Activated naive CD4-positive, alpha-beta T cell treated with anti-CD3 and anti-CD28 coated beads, Interleukin-2, amount 10 ng/mL, durations not matched to agents 7 days and 5 days (primary cell): ENCODE results near the gene UBC.
"Not testable (repeated sequence)": the region's sequence is repeated elsewhere in the genome, so short reads cannot be mapped to it uniquely, and the experiment has no call there.

Experiments
- CTCF ChIA-PET: fragments of 350-600 bp; sonication (Branson Sonifier 250); formaldehyde crosslinking; loops from one replicate; lab custom pipeline; 2021; ENCODE audit warnings: antibody characterized with exemption; lab: Charles Lee
- DNase-seq: peaks from one replicate; pipeline ENCODE4 v3.0.0-alpha.2; 2020
- H3K27ac Mint-ChIP-seq: one replicate; pipeline ENCODE4 v1.8.0; 2021; ENCODE audit warnings: mild to moderate bottlenecking, moderate library complexity, mixed read lengths
- H3K27me3 Mint-ChIP-seq: one replicate; pipeline ENCODE4 v1.8.0; 2021; ENCODE audit warnings: mild to moderate bottlenecking, mixed read lengths
- H3K36me3 Mint-ChIP-seq: one replicate; pipeline ENCODE4 v1.8.0; 2021; ENCODE audit warnings: mixed read lengths
- H3K4me1 Mint-ChIP-seq: one replicate; pipeline ENCODE4 v1.8.0; 2021; ENCODE audit warnings: mixed read lengths
- H3K4me3 Mint-ChIP-seq: one replicate; pipeline ENCODE4 v1.8.0; 2021; ENCODE audit warnings: mild to moderate bottlenecking, moderate library complexity, mixed read lengths
- H3K9me3 Mint-ChIP-seq: one replicate; pipeline ENCODE4 v1.8.0; 2021; ENCODE audit warnings: mixed read lengths

UBC gene

GRCh38 chr12:124901003-124901402 lies 13.4 kb downstream of the UBC start:
- CTCF ChIA-PET: interaction anchor here (1.6 to 2.1 kb wide), 2 partner anchors 9 to 39 kb away, joined by 4 to 10 read pairs; no protein-coding TSS in a partner anchor
- no peak overlapping the region for H3K27ac Mint-ChIP-seq

DNA sequence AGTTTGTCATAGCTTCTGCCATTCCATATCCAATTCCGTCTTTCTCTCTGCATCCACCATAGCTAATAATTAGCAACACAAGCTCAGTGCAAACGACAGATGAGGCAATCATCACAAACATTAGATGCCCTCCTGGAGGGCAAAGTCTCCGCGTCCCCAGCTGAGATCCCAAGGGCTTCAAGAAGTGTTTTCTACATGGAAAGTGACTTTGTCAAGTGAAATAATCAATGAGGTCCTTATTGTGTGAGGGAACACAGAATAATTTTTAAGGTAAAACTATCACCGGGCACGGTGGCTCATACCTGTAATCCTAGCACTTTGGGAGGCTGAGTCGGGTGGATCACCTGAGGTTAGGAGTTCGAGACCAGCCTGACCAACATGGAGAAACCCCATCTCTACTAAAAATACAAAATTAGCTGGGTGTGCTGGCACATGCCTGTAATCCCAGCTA lies 14.1 kb downstream of the UBC start:
- CTCF ChIA-PET: interaction anchor here (1.6 to 2.1 kb wide), 2 partner anchors 10 to 40 kb away, joined by 4 to 10 read pairs; no protein-coding TSS in a partner anchor
- H3K9me3 Mint-ChIP-seq, H3K4me3 Mint-ChIP-seq, DNase-seq, H3K27ac Mint-ChIP-seq, H3K36me3 Mint-ChIP-seq: not testable (repeated sequence)
- Mint-ChIP-seq H3K27me3 (peaks cover 42% of the 10 kb centered on the region), H3K4me1 (peaks cover 18% of the 10 kb centered on the region)

More at GRCh38 chr12:124901003-124901402, 13.4 kb downstream of the UBC start:
- Mint-ChIP-seq H3K27me3 (peaks cover 41% of the 10 kb centered on the region), H3K9me3 (no peaks in the 10 kb centered on the region), H3K4me3 (no peak overlapping the region), H3K36me3 (no peaks in the 10 kb centered on the region), H3K4me1 (peaks cover 21% of the 10 kb centered on the region)
- DNase-seq: no peak

GRCh38 chr12:124898923-124899294 lies 15.5 kb downstream of the UBC start:
- Mint-ChIP-seq H3K4me1 (peaks cover 14% of the 10 kb centered on the region), H3K27me3 (peaks cover 40% of the 10 kb centered on the region), H3K27ac (peak overlapping the region; percentile 11), H3K9me3 (no peaks in the 10 kb centered on the region), H3K4me3 (no peak overlapping the region), H3K36me3 (no peaks in the 10 kb centered on the region)
- CTCF ChIA-PET: interaction anchor here (2.1 kb wide), 1 partner anchor 41 kb away, joined by 10 read pairs; no protein-coding TSS in a partner anchor
- DNase-seq: no peak

DNA sequence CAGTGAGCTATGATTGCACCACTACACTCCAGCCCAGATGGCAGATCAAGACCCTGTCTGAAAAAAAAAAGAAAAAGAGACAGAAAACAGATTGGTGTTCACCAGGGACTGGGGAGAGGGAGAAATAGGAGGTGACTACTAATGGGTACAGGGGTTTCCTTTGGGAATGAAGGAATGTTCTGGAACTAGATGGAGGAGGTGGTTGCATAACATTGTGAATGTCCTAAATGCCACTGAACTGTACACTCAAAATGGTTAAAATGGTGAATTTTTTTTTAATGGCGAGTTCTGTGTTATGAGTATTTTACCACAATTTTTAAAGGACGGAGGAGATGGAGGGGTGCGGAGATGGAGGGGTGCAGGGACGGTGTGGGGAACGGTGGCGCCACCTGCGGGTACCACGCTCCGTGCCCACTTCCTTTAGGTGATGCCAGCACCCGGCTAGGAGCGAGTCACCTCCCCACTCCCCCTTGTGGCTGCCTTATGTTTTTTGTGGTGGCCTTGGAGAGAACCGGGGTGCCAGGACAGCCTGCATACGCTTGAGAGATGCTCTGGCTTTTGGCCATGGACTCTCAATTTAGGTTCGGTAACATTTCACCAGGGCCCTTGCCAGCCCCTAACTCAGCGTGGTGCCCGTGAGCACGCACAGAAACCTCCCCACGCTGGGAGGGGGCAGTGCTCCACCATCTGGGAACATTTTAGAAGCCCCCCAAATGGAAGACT lies 16.1 kb downstream of the UBC start:
- H3K27ac Mint-ChIP-seq: peak overlapping the region; percentile 11
- DNase-seq: peak; percentile 79
- H3K36me3 Mint-ChIP-seq: no peaks in the 10 kb centered on the region
- CTCF ChIA-PET: interaction anchor here (1.0 kb wide), 1 partner anchor 9 kb away, joined by 3 read pairs; no protein-coding TSS in a partner anchor
- peak overlapping the region; percentile 28 for H3K4me3 Mint-ChIP-seq
- H3K4me1 Mint-ChIP-seq: peaks cover 14% of the 10 kb centered on the region
- no peaks in the 10 kb centered on the region for H3K9me3 Mint-ChIP-seq
- peaks cover 40% of the 10 kb centered on the region for H3K27me3 Mint-ChIP-seq

- H3K36me3 Mint-ChIP-seq: no peaks in the 10 kb centered on the region
- H3K4me3 Mint-ChIP-seq: no peak overlapping the region
- CTCF ChIA-PET: interaction anchor here (1.6 kb wide), 1 partner anchor 10 kb away, joined by 3 read pairs; no protein-coding TSS in a partner anchor
- H3K27ac Mint-ChIP-seq: no peak overlapping the region
- peaks cover 40% of the 10 kb centered on the region for H3K27me3 Mint-ChIP-seq
- H3K4me1 Mint-ChIP-seq: peaks cover 14% of the 10 kb centered on the region
- DNase-seq: no peak
- no peaks in the 10 kb centered on the region for H3K9me3 Mint-ChIP-seq
Observed at GRCh38 chr12:124896461-124896860, 18.0 kb downstream of the UBC start.

DNA sequence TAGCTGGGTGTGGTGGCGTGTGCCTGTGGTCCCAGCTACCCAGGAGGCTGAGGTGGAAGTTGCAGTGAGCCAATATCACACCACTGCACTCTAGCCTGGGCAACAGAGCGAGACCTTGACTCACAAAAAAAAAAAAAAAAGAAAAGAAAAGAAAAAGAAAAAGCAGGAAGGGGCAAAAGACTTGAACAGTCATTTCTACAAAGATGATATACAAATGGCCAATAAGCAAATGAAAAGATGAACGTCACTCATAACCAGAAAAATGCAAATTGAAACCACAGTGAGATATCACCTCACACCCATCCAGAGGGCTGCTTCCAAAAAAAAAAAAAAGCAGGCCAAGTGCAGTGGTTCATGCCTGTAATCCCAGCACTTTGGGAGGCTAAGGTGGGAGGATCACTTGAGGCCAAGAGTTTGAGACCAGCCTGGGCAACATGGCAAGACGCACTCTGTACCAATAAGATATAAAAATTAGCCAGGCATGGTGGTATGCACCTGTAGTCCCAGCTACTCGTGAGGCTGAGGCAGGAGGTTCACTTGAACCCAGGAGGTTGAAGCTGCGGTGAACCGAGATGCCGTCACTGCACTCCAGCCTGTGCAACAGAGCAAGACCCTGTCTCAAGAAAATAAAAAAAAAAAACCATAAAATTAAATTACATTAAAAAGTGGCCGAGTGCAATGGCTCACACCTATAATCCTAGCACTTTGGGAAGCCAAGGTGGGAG lies 20.5 kb downstream of the UBC start:
- Mint-ChIP-seq H3K4me1 (peaks cover 12% of the 10 kb centered on the region), H3K4me3 (no peak overlapping the region), H3K27ac (no peak overlapping the region), H3K9me3 (no peaks in the 10 kb centered on the region), H3K36me3 (no peaks in the 10 kb centered on the region), H3K27me3 (peaks cover 26% of the 10 kb centered on the region)
- no peak for DNase-seq
- CTCF ChIA-PET: interaction anchor here (0.9 kb wide), 1 partner anchor 8 kb away, joined by 3 read pairs; no protein-coding TSS in a partner anchor

GRCh38 chr12:124888260-124888659 lies 26.2 kb downstream of the UBC start:
- no peak for DNase-seq
- CTCF ChIA-PET: no interaction called here
- Mint-ChIP-seq H3K27ac (no peak overlapping the region), H3K27me3 (no peaks in the 10 kb centered on the region), H3K9me3 (no peaks in the 10 kb centered on the region), H3K4me1 (peaks cover 3% of the 10 kb centered on the region), H3K4me3 (no peak overlapping the region), H3K36me3 (no peaks in the 10 kb centered on the region)

- DNase-seq, H3K27me3 Mint-ChIP-seq, H3K27ac Mint-ChIP-seq, H3K4me1 Mint-ChIP-seq, H3K4me3 Mint-ChIP-seq, CTCF ChIA-PET, H3K9me3 Mint-ChIP-seq, H3K36me3 Mint-ChIP-seq: not testable (repeated sequence)
Observed at GRCh38 chr12:124887766-124888165, 26.7 kb downstream of the UBC start.

GRCh38 chr12:124884587-124885438 lies 29.6 kb downstream of the UBC start:
- Mint-ChIP-seq H3K9me3 (no peaks in the 10 kb centered on the region), H3K36me3 (no peaks in the 10 kb centered on the region), H3K4me1 (peaks cover 13% of the 10 kb centered on the region), H3K27ac (no peak overlapping the region), H3K27me3 (peaks cover 10% of the 10 kb centered on the region), H3K4me3 (no peak overlapping the region)
- no peak for DNase-seq
- CTCF ChIA-PET: interaction anchor here (1.2 kb wide), 1 partner anchor 22 kb away, joined by 5 read pairs; no protein-coding TSS in a partner anchor

- CTCF ChIA-PET: no interaction called here
- no peaks in the 10 kb centered on the region for H3K9me3 Mint-ChIP-seq
- peaks cover 13% of the 10 kb centered on the region for H3K4me1 Mint-ChIP-seq
- peaks cover 15% of the 10 kb centered on the region for H3K27me3 Mint-ChIP-seq
- no peak overlapping the region for H3K27ac Mint-ChIP-seq
- no peaks in the 10 kb centered on the region for H3K36me3 Mint-ChIP-seq
- no peak for DNase-seq
- H3K4me3 Mint-ChIP-seq: no peak overlapping the region
Observed at GRCh38 chr12:124883263-124884130, 31.0 kb downstream of the UBC start.

DNA sequence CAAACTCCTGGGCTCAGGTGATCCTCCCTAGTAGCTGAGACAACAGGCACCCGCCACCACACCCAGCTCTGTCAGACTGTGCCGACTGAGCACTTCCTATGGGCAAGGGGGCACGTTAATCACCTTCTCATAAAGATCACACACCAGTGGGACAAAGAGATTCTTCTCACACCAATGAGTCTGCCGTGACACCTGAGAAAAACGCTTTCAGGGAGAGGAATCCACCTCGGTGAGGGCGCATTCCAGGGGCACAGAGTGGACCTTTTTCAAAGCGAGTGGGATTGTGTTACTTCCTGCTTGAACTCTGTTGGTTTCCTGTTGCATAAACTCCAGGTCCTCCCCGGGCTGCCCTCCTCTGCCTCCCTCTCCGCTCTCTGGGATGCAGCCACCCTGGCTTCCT lies 33.3 kb downstream of the UBC start:
- no peak for DNase-seq
- peaks cover 13% of the 10 kb centered on the region for H3K4me1 Mint-ChIP-seq
- H3K4me3 Mint-ChIP-seq: no peak overlapping the region
- no peak overlapping the region for H3K27ac Mint-ChIP-seq
- no peaks in the 10 kb centered on the region for H3K9me3 Mint-ChIP-seq
- no peaks in the 10 kb centered on the region for H3K36me3 Mint-ChIP-seq
- CTCF ChIA-PET: no interaction called here
- H3K27me3 Mint-ChIP-seq: peaks cover 17% of the 10 kb centered on the region

DNA sequence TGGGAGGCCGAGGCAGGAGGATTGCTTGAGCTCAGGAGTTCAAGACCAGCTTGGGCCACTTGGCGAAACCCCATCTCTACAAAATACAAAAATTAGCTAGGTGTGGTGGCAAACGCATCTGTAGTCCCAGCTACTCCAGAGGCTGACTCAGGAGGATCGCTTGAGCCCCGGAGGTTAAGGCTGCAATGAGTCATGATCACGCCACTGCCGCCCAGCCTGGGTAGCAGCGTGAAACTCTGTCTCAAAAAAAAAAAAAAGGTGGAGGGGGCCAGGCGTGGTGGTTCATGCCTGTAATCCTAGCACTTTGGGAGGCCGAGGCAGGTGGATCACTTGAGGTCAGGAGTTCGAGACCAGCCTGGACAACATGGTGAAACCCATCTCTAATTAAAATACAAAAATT lies 34.1 kb downstream of the UBC start:
- not testable (repeated sequence) for H3K9me3 Mint-ChIP-seq, H3K36me3 Mint-ChIP-seq
- CTCF ChIA-PET: interaction anchor here (0.9 kb wide), 1 partner anchor 26 kb away, joined by 3 read pairs; no protein-coding TSS in a partner anchor

More for the DNA sequence above, 34.1 kb downstream of the UBC start:
- not testable (repeated sequence) for H3K4me3 Mint-ChIP-seq, H3K27ac Mint-ChIP-seq, DNase-seq
- Mint-ChIP-seq H3K27me3 (peaks cover 19% of the 10 kb centered on the region), H3K4me1 (peaks cover 13% of the 10 kb centered on the region)
